A673 (cell line): Measurements from ENCODE around the gene ERMP1. TPM values are rescaled to one million over a fixed set of nuclear protein-coding genes. Genes with fewer than 3 reads are reported as not detected.

ENCODE experiments used
- BruUV-seq: library from RNA; stranded (reverse); fragments of 400-500 nt; replicated peaks from 2 replicates; lab custom pipeline; 2021; lab: Mats Ljungman, UMichigan
- CTCF ChIA-PET: fragments of 300-600 bp; sonication (Branson Sonifier 250); formaldehyde crosslinking; loops from one replicate; lab custom pipeline; 2022; ENCODE audit warnings: antibody characterized with exemption; lab: Charles Lee
- POLR2A ChIA-PET: fragments of 300-600 bp; sonication (Branson Sonifier 250); formaldehyde crosslinking; loops from one replicate; lab custom pipeline; 2022; ENCODE audit warnings: antibody characterized with exemption; ENCODE audit not compliant: low non-redundant PET; lab: Charles Lee
- DNase-seq: peaks from one replicate; pipeline ENCODE4 v3.0.0-alpha.2; 2015; ENCODE audit warnings: low spot score
- H3K27ac ChIP-seq: fragments of 200-600 bp; sonication (generic); 2 replicates; pipeline ENCODE4 v1.5.1; 2016; ENCODE audit warnings: mixed run types, low read depth, mild to moderate bottlenecking, mixed read lengths, antibody characterized with exemption, low read length; ENCODE audit not compliant: poor library complexity, severe bottlenecking
- H3K27me3 ChIP-seq: fragments of 200-600 bp; sonication (generic); replicated peaks from 2 replicates; pipeline ENCODE4 v1.6.1; 2017; ENCODE audit warnings: mixed run types, low read depth, mild to moderate bottlenecking, mixed read lengths, antibody characterized with exemption, low read length; ENCODE audit not compliant: insufficient read depth, poor library complexity
- H3K36me3 ChIP-seq: fragments of 200-600 bp; sonication (generic); 2 replicates; pipeline ENCODE4 v1.6.1; 2016; ENCODE audit warnings: mixed run types, mild to moderate bottlenecking, mixed read lengths, antibody characterized with exemption, low read length; ENCODE audit not compliant: insufficient read depth, poor library complexity, severe bottlenecking
- H3K4me1 ChIP-seq: fragments of 200-600 bp; sonication (generic); 2 replicates; pipeline ENCODE4 v1.6.1; 2017; ENCODE audit warnings: mixed run types, mild to moderate bottlenecking, mixed read lengths, antibody characterized with exemption, low read length; ENCODE audit not compliant: insufficient read depth, poor library complexity, severe bottlenecking
- H3K4me3 ChIP-seq: fragments of 200-600 bp; sonication (generic); 2 replicates; pipeline ENCODE4 v1.5.1; 2016; ENCODE audit warnings: low read depth, mixed run types, mild to moderate bottlenecking, mixed read lengths, low read length; ENCODE audit not compliant: poor library complexity, severe bottlenecking
- H3K9me3 ChIP-seq: fragments of 200-600 bp; sonication (generic); 2 replicates; pipeline ENCODE4 v1.6.1; 2016; ENCODE audit warnings: mixed run types, low read depth, mild to moderate bottlenecking, mixed read lengths, antibody characterized with exemption, low read length; ENCODE audit not compliant: poor library complexity, severe bottlenecking
- EZH2 ChIP-seq: fragments of 200-600 bp; sonication (generic); IDR thresholded peaks from 2 replicates; pipeline ENCODE4 v1.6.1; 2017; ENCODE audit warnings: borderline replicate concordance, low read depth, mild to moderate bottlenecking, mixed read lengths, antibody characterized with exemption, low read length; ENCODE audit not compliant: poor library complexity, severe bottlenecking
- intact Hi-C: fragments of 100-400 bp; cut with micrococcal nuclease; formaldehyde crosslinking; loops from one replicate; pipeline ENCODE4 v1.10.0; 2022; ENCODE audit not compliant: unreplicated experiment
- total RNA-seq: library from RNA; stranded (reverse); gene quantifications from 2 replicates; pipeline ENCODE4 v1.2.3, GENCODE V29; 2021
- TF ChIP-seq, protein P1 (sequence below): fragments of 300-800, 200-600 bp; sonication (generic); conservative IDR thresholded peaks from 2 replicates; pipeline ENCODE4 v1.5.1; 2017; ENCODE audit warnings: low read depth, mild to moderate bottlenecking, antibody characterized with exemption, low read length, moderate library complexity, mixed read lengths

ERMP1 gene
- total RNA-seq, 1 experiment from 2014 or later: 11.5 TPM

GRCh38 chr9:5799314-5799713, 33.6 kb downstream of the ERMP1 start:
- TF ChIP-seq, protein P1, sequence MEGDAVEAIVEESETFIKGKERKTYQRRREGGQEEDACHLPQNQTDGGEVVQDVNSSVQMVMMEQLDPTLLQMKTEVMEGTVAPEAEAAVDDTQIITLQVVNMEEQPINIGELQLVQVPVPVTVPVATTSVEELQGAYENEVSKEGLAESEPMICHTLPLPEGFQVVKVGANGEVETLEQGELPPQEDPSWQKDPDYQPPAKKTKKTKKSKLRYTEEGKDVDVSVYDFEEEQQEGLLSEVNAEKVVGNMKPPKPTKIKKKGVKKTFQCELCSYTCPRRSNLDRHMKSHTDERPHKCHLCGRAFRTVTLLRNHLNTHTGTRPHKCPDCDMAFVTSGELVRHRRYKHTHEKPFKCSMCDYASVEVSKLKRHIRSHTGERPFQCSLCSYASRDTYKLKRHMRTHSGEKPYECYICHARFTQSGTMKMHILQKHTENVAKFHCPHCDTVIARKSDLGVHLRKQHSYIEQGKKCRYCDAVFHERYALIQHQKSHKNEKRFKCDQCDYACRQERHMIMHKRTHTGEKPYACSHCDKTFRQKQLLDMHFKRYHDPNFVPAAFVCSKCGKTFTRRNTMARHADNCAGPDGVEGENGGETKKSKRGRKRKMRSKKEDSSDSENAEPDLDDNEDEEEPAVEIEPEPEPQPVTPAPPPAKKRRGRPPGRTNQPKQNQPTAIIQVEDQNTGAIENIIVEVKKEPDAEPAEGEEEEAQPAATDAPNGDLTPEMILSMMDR: peak; percentile 78
- no peak for TF ChIP-seq EZH2
- Histone ChIP-seq H3K27me3 (no peaks in the 10 kb centered on the region), H3K4me1 (no peaks in the 10 kb centered on the region), H3K27ac (no peak overlapping the region), H3K36me3 (no peaks in the 10 kb centered on the region), H3K4me3 (no peak overlapping the region), H3K9me3 (no peaks in the 10 kb centered on the region)
- POLR2A ChIA-PET: no interaction called here
- no TSS peak for BruUV-seq
- intact Hi-C loops: loop anchor here (2.0 kb wide), 1 partner anchor 255 kb away; no protein-coding TSS in a partner anchor
- DNase-seq: peak; percentile 59
- CTCF ChIA-PET: interaction anchor here (0.6 to 1.0 kb wide), 3 partner anchors 34 to 255 kb away, joined by 3 to 7 read pairs (median 3); partner anchors contain the start of gene ERMP1

DNA sequence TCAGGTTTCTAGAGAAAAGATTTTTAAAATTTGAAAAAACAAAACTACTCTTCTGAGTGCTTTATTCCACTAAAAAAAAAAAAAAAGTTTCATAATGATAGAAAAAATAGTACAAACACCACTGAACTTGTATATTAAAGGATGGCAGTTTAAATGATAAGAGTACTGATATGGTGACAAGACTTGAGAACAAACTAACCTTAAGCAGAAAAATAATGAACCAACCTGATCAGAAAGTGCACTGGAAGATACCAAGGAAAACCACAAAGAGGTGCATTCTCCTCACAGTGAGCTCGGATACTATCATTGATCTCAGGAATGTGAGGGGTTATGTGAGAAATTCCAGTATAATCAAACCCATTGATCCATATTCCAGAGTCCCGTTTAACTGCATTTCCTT, 34.3 kb downstream of the ERMP1 start:
- H3K27me3 ChIP-seq: no peaks in the 10 kb centered on the region
- H3K27ac ChIP-seq: no peak overlapping the region
- no peaks in the 10 kb centered on the region for H3K9me3 ChIP-seq
- H3K4me3 ChIP-seq: no peak overlapping the region
- ChIA-PET POLR2A (no interaction called here), CTCF (interaction anchor here (1.0 kb wide), 2 partner anchors 34 to 256 kb away, joined by 3 to 7 read pairs; partner anchors contain the start of gene ERMP1)
- BruUV-seq: no TSS peak
- H3K36me3 ChIP-seq: no peaks in the 10 kb centered on the region
- no peak for TF ChIP-seq EZH2
- TF ChIP-seq, protein P1: no peak
- intact Hi-C loops: loop anchor here (2.0 kb wide), 1 partner anchor 256 kb away; no protein-coding TSS in a partner anchor
- no peaks in the 10 kb centered on the region for H3K4me1 ChIP-seq
- no peak for DNase-seq

GRCh38 chr9:5796298-5796697, 36.6 kb downstream of the ERMP1 start:
- BruUV-seq: no TSS peak
- intact Hi-C loops: no loop called here
- Histone ChIP-seq H3K4me3 (no peak overlapping the region), H3K9me3 (no peaks in the 10 kb centered on the region), H3K36me3 (no peaks in the 10 kb centered on the region), H3K27me3 (no peaks in the 10 kb centered on the region), H3K27ac (no peak overlapping the region), H3K4me1 (no peaks in the 10 kb centered on the region)
- ChIA-PET CTCF (no interaction called here), POLR2A (no interaction called here)
- DNase-seq: no peak
- TF ChIP-seq EZH2: no peak
- TF ChIP-seq, protein P1: no peak
